Neural cell (in vitro differentiated cells): ENCODE data around the gene NOC4L. TPM values are rescaled to one million over a fixed set of nuclear protein-coding genes. Genes with fewer than 3 reads are reported as not detected.

Experiments
- H2AFZ ChIP-seq: fragments of 200-600, 300-800 bp; sonication (generic), shearing (Covaris generic); 2 replicates; pipeline ENCODE4 v1.6.0; 2014; ENCODE audit warnings: low read depth, mild to moderate bottlenecking, antibody characterized with exemption, low read length, moderate library complexity
- H3F3A ChIP-seq: fragments of 200-600 bp; shearing (Covaris generic); 2 replicates; pipeline ENCODE4 v1.6.1; 2016; ENCODE audit warnings: mild to moderate bottlenecking, moderate library complexity, mixed read lengths, antibody characterized with exemption, low read length; ENCODE audit not compliant: insufficient read depth, poor library complexity, severe bottlenecking
- H3K27ac ChIP-seq: fragments of 200-600, 300-800 bp; sonication (generic), shearing (Covaris generic); 2 replicates; pipeline ENCODE4 v1.5.1; 2014; ENCODE audit warnings: mild to moderate bottlenecking, low read length, moderate library complexity
- H3K27me3 ChIP-seq: fragments of 300-800, 200-600 bp; sonication (generic), shearing (Covaris generic); 2 replicates; pipeline ENCODE4 v1.6.0; 2014; ENCODE audit warnings: mild to moderate bottlenecking, low read depth, low read length, moderate library complexity; ENCODE audit not compliant: insufficient read depth
- H3K36me3 ChIP-seq: fragments of 300-800, 200-600 bp; sonication (generic), shearing (Covaris generic); 2 replicates; pipeline ENCODE4 v1.5.1; 2014; ENCODE audit warnings: mild to moderate bottlenecking, antibody characterized with exemption, low read length, moderate library complexity; ENCODE audit not compliant: insufficient read depth
- H3K4me2 ChIP-seq: fragments of 300-800, 200-600 bp; sonication (generic), shearing (Covaris generic); 2 replicates; pipeline ENCODE4 v1.6.0; 2014; ENCODE audit warnings: mild to moderate bottlenecking, low read length
- H3K4me3 ChIP-seq: fragments of 300-800, 200-600 bp; sonication (generic), shearing (Covaris generic); 2 replicates; pipeline ENCODE4 v1.5.1; 2014; ENCODE audit warnings: mild to moderate bottlenecking, low read length, moderate library complexity
- H3K79me2 ChIP-seq: fragments of 200-600 bp; shearing (Covaris generic); replicated peaks from 2 replicates; pipeline ENCODE4 v1.6.0; 2014; ENCODE audit warnings: mild to moderate bottlenecking, low read length, moderate library complexity; ENCODE audit not compliant: insufficient read depth
- H3K9ac ChIP-seq: fragments of 300-800, 200-600 bp; sonication (generic), shearing (Covaris generic); 2 replicates; pipeline ENCODE4 v1.6.1; 2016; ENCODE audit warnings: mild to moderate bottlenecking, low read length, mixed read lengths
- H3K9me2 ChIP-seq: fragments of 200-600 bp; shearing (Covaris generic); 2 replicates; pipeline ENCODE4 v1.6.1; 2016; ENCODE audit warnings: mild to moderate bottlenecking, low read length, mixed read lengths; ENCODE audit not compliant: insufficient read depth
- H3K9me3 ChIP-seq: fragments of 200-600, 300-800 bp; sonication (generic), shearing (Covaris generic); 2 replicates; pipeline ENCODE4 v1.6.1; 2016; ENCODE audit warnings: mild to moderate bottlenecking, mixed run types, low read length, moderate library complexity, mixed read lengths
- H4K20me1 ChIP-seq: fragments of 200-600 bp; shearing (Covaris generic); 2 replicates; pipeline ENCODE4 v1.6.1; 2016; ENCODE audit warnings: mild to moderate bottlenecking, mixed run types; ENCODE audit not compliant: insufficient read depth
- CTCF ChIP-seq: fragments of 450-650 bp; IDR thresholded peaks from 2 replicates; pipeline ENCODE4 v1.5.1; 2014; ENCODE audit warnings: antibody characterized with exemption, mild to moderate bottlenecking, moderate library complexity; ENCODE audit not compliant: poor library complexity, severe bottlenecking
- EP300 ChIP-seq: fragments of 450-650 bp; conservative IDR thresholded peaks from 2 replicates; pipeline ENCODE4 v1.6.1; 2014; ENCODE audit warnings: antibody characterized with exemption, mild to moderate bottlenecking, moderate library complexity; ENCODE audit not compliant: poor library complexity, severe bottlenecking
- EZH2 ChIP-seq: fragments of 200-600, 300-800 bp; shearing (Covaris generic), sonication (generic); IDR thresholded peaks from 2 replicates; pipeline ENCODE4 v1.6.1; 2014; ENCODE audit warnings: antibody characterized with exemption, low read length, borderline replicate concordance, mild to moderate bottlenecking; ENCODE audit not compliant: insufficient read depth, poor library complexity, severe bottlenecking
- MXI1 ChIP-seq: fragments of 450-650 bp; conservative IDR thresholded peaks from 2 replicates; pipeline ENCODE4 v1.6.1; 2014; ENCODE audit warnings: antibody characterized with exemption, mild to moderate bottlenecking; ENCODE audit not compliant: poor library complexity, severe bottlenecking
- POLR2AphosphoS5 ChIP-seq: IDR thresholded peaks from 2 replicates; pipeline ENCODE4 v1.6.1; 2012
- RAD21 ChIP-seq: fragments of 450-650 bp; conservative IDR thresholded peaks from 2 replicates; pipeline ENCODE4 v1.6.1; 2014; ENCODE audit warnings: antibody characterized with exemption, mild to moderate bottlenecking, moderate library complexity
- REST ChIP-seq: IDR thresholded peaks from 2 replicates; pipeline ENCODE4 v1.6.1; 2012; ENCODE audit warnings: borderline replicate concordance
- SMC3 ChIP-seq: fragments of 450-650 bp; conservative IDR thresholded peaks from 2 replicates; pipeline ENCODE4 v1.6.1; 2014; ENCODE audit warnings: antibody characterized with exemption, mild to moderate bottlenecking, moderate library complexity; ENCODE audit not compliant: poor library complexity
- TAF1 ChIP-seq: IDR thresholded peaks from 2 replicates; pipeline ENCODE4 v1.6.1; 2012; ENCODE audit warnings: low read depth
- polyA plus RNA-seq: library from polyadenylated mRNA; depleted of rRNA; stranded (reverse); fragments of >200 nt; gene quantifications from 2 replicates; pipeline ENCODE4 v1.2.3, GENCODE V29; 2014

Gene NOC4L
- polyA plus RNA-seq, 1 donor from 2014 or later: 26.9 TPM

GRCh38 chr12:132160601-132161035, 16.4 kb downstream of the NOC4L start:
- no peaks in the 10 kb centered on the region for H3K36me3 ChIP-seq
- H4K20me1 ChIP-seq: no peaks in the 10 kb centered on the region
- no peaks in the 10 kb centered on the region for H3F3A ChIP-seq
- no peak overlapping the region for H3K9ac ChIP-seq
- no peak overlapping the region for H3K27ac ChIP-seq
- no peaks in the 10 kb centered on the region for H3K27me3 ChIP-seq
- no peak overlapping the region for H3K4me3 ChIP-seq
- TF ChIP-seq REST (no peak), EP300 (no peak), CTCF (no peak), EZH2 (no peak), RAD21 (no peak), MXI1 (no peak), SMC3 (no peak), POLR2AphosphoS5 (no peak), TAF1 (no peak)
- no peaks in the 10 kb centered on the region for H3K9me3 ChIP-seq
- no peak overlapping the region for H3K4me2 ChIP-seq
- no peaks in the 10 kb centered on the region for H3K79me2 ChIP-seq
- H2AFZ ChIP-seq: no peak overlapping the region
- no peaks in the 10 kb centered on the region for H3K9me2 ChIP-seq

GRCh38 chr12:132161036-132161781, 17.0 kb downstream of the NOC4L start:
- TF ChIP-seq EP300: no peak
- TF ChIP-seq TAF1: no peak
- TF ChIP-seq CTCF: no peak
- no peak for TF ChIP-seq EZH2
- no peak for TF ChIP-seq SMC3
- TF ChIP-seq REST: no peak
- TF ChIP-seq RAD21: no peak
- no peak for TF ChIP-seq MXI1
- TF ChIP-seq POLR2AphosphoS5: no peak
- H3K4me3 ChIP-seq: no peak overlapping the region

More at GRCh38 chr12:132161036-132161781, 17.0 kb downstream of the NOC4L start:
- Histone ChIP-seq H2AFZ (no peak overlapping the region), H3K36me3 (no peaks in the 10 kb centered on the region), H3K27me3 (no peaks in the 10 kb centered on the region), H3K9ac (no peak overlapping the region), H3K4me2 (no peak overlapping the region), H3K9me2 (no peaks in the 10 kb centered on the region), H3F3A (no peaks in the 10 kb centered on the region), H3K79me2 (no peaks in the 10 kb centered on the region), H3K9me3 (no peaks in the 10 kb centered on the region), H3K27ac (no peak overlapping the region), H4K20me1 (no peaks in the 10 kb centered on the region)
